ENCODE data around the gene SNX15.

GRCh38 chr11:65067446-65067845, 40.2 kb downstream of the SNX15 start:
- no peak for TF ChIP-seq CTCF (IDR thresholded peaks at IDR 0.05)
- no peak for TF ChIP-seq POLR2A (IDR thresholded peaks at IDR 0.05)
